ENCODE data around the gene SIK2. TPM values are rescaled to one million over a fixed set of nuclear protein-coding genes. Genes with fewer than 3 reads are reported as not detected.

Gene SIK2
- total RNA-seq, result 15.9 and 16.6 TPM in 2 replicates

GRCh38 chr11:111601979-111602864 is at the start of gene SIK2:
SIK2 (plus strand) TSS chr11:111602449; CDS start chr11:111602564, 115 bp downstream.

GRCh38 chr11:111765984-111766833 is 164.0 kb downstream of the SIK2 start, which contains the start of gene PPP2R1B:
PPP2R1B (minus strand) TSS chr11:111766389; CDS start chr11:111766361, 28 bp downstream.

Other genes with a start within 250 kb of the SIK2 start
- under 0.01 TPM in 1 of 2 replicates, not detected in the other for gene POU2AF1, start 223.2 kb upstream of the SIK2 start, total RNA-seq
- gene BTG4, start 90.1 kb upstream of the SIK2 start, total RNA-seq, result 0.24 and 0.32 TPM in 2 replicates
- not detected in 2 replicates for gene HOATZ, start 87.7 kb upstream of the SIK2 start, total RNA-seq
- 157 and 170 TPM in 2 replicates for gene LAYN, start 61.7 kb upstream of the SIK2 start, total RNA-seq
- gene PPP2R1B, start 163.9 kb downstream of the SIK2 start, total RNA-seq, result 26.1 and 26.4 TPM in 2 replicates

Data from hair follicle dermal papilla cell (primary cell).